GM10248 (cell line): ENCODE data around the gene ASB2.

ENCODE experiments used
- CTCF ChIA-PET: fragments of 300-600 bp; sonication (Branson Sonifier 250); formaldehyde crosslinking; extraction: SDS; loops from one replicate; lab custom pipeline; 2021; ENCODE audit warnings: antibody characterized with exemption; lab: Yijun Ruan, JAX
- POLR2A ChIA-PET: fragments of 350-650 bp; sonication (Branson Sonifier 250); formaldehyde crosslinking; extraction: SDS; loops from one replicate; lab custom pipeline; 2020; ENCODE audit warnings: antibody characterized with exemption; lab: Yijun Ruan, JAX
- DNase-seq: peaks from one replicate; pipeline ENCODE4 v3.0.0; 2012; ENCODE audit errors: extremely low spot score
- TF ChIP-seq, protein P1 (sequence below): IDR thresholded peaks from 2 replicates; pipeline ENCODE4 v1.5.1; 2012; ENCODE audit warnings: mild to moderate bottlenecking, low read depth; ENCODE audit errors: extremely low read depth, missing control alignments, control extremely low read depth

Gene ASB2

DNA sequence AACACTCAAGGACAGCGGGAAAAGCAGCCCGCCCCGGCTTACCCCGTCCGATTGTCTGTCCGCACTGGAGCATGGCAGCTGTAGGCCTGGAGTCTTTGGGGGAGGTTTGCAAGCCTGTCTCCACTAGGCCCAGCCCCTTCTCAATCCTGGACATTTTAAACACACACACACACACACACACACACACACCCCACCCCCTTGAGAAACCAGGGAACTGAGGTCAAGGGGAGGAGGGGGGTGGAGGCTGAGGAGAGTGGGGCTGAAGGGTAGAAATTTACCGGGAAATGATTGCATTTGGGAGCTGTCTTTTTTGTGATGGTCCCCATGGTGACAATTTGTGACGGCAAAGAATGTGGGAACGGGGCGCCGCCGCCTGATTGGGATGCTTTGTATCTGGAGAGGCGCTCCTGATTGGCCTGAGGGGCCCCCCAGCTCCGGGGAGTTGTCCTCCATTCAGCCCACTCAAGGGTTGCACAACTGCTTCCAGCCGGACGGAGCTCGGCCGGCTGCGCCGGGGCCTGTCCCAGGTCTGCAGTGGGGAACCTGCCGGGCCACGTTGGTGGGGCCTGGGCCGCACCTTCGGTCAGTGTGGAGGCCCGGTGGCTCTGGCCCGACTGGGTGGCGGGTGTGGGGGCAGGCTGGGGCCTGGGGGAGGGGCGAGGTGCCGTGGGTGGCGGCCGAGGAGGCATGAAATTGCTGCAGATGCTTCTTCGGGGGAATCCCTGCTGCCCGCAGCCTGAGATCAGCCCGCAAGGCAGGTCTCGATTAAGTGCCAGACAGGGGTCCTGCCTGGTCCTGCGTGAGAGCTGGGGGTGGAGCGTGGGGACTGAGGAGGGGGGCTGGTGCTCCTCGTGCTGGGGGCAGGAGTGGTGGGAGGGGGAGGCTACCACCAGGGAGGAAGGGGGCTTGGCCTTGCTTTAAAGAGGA, 49.2 kb downstream of the ASB2 start, which contains the start of gene FAM181A:
Gene FAM181A (plus strand): TSS at position 472 of the 927 bp plus-strand sequence. CDS start 942 bp downstream, outside the sequence.
- DNase-seq: no peak
- TF ChIP-seq, protein P1, sequence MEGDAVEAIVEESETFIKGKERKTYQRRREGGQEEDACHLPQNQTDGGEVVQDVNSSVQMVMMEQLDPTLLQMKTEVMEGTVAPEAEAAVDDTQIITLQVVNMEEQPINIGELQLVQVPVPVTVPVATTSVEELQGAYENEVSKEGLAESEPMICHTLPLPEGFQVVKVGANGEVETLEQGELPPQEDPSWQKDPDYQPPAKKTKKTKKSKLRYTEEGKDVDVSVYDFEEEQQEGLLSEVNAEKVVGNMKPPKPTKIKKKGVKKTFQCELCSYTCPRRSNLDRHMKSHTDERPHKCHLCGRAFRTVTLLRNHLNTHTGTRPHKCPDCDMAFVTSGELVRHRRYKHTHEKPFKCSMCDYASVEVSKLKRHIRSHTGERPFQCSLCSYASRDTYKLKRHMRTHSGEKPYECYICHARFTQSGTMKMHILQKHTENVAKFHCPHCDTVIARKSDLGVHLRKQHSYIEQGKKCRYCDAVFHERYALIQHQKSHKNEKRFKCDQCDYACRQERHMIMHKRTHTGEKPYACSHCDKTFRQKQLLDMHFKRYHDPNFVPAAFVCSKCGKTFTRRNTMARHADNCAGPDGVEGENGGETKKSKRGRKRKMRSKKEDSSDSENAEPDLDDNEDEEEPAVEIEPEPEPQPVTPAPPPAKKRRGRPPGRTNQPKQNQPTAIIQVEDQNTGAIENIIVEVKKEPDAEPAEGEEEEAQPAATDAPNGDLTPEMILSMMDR: no peak
- CTCF ChIA-PET: interaction anchor here (1.0 to 2.7 kb wide), 3 partner anchors 8 to 109 kb away, joined by 3 to 10 read pairs (median 6); no protein-coding TSS in a partner anchor
- POLR2A ChIA-PET: no interaction called here

DNA sequence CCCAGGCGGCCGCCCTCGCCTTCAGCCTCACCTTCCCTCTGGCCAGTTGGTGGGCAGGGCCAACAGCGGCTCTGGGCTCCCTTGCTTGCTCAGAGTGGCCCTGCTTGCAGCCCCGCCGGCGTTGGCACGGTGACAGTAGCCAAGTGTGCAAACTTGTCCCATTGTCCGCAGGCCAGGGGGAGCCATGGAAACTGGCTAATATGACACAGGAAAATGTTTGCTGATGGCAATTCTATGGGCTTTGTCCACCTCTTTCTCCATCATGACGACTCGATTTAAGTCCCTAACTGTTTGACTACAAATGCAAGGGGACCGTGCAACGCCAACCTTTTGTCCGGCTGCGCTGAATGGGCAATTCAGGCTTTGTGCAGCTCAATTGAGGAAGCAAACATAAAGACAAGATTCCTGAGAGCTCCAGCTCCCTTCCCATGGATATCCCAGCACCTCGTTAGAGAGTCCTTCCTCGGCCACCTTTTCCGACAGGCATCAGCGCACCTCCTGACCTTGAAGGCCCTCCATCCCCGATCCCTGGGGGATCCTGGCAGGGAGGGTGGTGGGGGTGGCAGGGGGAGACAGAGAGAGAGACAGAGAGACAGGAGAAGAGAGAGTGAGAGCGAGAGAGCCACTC, 50.0 kb downstream of the ASB2 start:
- no peak for DNase-seq
- TF ChIP-seq, protein P1: no peak
- ChIA-PET CTCF (interaction anchor here (1.3 to 2.7 kb wide), 3 partner anchors 9 to 13 kb away, joined by 3 to 10 read pairs (median 6); no protein-coding TSS in a partner anchor), POLR2A (no interaction called here)

DNA sequence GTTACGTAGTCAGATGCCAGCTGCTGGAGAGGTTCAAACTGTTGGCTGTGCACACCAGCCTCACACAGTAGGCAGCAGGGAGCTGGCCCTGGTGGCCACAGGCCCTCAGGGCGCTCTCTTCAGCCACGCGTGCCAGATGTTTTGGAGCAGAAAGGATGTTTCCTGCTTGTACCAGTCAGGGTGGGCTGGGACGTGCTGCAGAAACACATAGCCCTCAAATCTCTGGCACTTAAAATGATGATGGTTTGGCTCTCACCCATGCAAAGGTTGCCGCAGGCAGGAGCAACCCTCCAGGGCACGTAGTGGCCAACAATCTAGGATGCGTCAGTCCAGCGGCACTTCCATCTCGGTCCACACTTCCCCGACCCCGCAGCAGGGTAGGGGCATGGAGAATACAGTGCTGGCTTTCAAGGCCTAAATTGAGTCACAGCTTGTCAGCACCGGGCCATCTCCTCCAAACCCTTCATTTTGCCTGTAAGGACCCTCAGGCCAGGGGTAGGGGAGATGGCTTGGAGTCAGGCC, 50.9 kb downstream of the ASB2 start:
- TF ChIP-seq, protein P1: no peak
- DNase-seq: no peak
- POLR2A ChIA-PET: no interaction called here
- CTCF ChIA-PET: interaction anchor here (1.7 to 3.3 kb wide), 4 partner anchors 10 to 14 kb away, joined by 3 to 19 read pairs (median 8); no protein-coding TSS in a partner anchor

DNA sequence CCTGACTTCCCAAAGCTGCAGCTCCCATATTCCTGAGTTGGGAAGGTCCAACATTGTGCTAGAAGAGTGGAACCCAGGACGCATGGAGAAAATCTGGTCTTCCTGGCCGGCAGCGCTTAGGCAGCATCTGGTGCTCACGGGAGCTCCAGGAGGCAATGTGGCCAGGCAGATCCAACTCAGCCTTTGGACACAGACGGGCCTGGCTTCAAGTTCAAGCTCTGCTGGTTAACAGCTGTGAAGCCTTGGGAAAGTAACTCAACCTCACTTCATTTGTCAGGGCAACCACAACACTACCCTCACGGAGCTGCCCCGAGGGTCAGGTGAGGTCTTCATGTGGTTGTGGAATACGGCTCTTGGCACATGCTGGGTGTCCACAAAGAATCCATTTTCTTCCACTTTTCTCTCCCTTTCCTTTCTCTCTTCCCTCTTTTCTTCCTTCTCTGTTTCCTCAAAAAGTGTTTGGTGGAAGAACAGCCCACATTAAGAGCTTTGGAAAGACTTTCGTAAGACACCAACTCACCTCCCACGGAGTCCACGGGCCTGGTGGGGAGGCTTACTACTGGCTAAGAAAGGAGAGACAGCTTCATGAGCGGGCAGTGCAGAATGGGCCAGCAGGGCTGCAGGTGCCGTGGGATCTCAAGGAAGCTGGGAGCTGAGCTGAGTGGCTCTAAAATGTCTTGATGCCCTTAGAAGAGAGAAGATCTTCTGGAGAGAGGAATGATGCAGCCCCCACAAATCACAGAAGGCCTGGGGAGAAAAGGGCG, 51.6 kb downstream of the ASB2 start:
- CTCF ChIA-PET: interaction anchor here (1.2 to 3.3 kb wide), 8 partner anchors 9 to 80 kb away, joined by 3 to 19 read pairs (median 4); no protein-coding TSS in a partner anchor
- TF ChIP-seq, protein P1: no peak
- DNase-seq: no peak
- POLR2A ChIA-PET: no interaction called here

DNA sequence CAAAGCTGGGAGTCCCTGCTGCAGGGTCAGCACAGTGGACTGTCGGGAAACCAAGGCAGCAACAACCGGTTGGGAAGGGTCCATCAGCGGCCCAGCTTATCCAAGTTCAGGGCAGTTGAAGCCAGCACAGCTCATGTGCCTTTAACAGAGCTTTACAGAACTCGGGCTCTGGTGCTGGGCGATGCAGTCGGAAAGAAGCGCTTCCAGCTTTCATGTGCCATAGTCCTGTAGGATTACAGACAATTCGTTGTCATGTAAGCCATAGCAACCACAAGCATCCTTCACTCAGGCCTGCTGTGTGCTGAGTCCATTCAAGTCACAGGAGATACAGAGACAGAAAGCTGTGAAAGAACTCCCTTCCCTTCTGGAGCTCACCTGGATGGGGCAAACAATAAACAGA, 52.7 kb downstream of the ASB2 start:
- CTCF ChIA-PET: interaction anchor here (1.2 to 3.3 kb wide), 7 partner anchors 9 to 81 kb away, joined by 3 to 19 read pairs (median 4); no protein-coding TSS in a partner anchor
- TF ChIP-seq, protein P1: no peak
- DNase-seq: no peak
- POLR2A ChIA-PET: no interaction called here
